ENCODE measurements around the gene CD36.

Gene CD36

GRCh38 chr7:80613519-80613918 lies 24.9 kb upstream of the CD36 start:
- H3K27ac Mint-ChIP-seq = no peak overlapping the region
- H3K4me3 Mint-ChIP-seq = no peak overlapping the region
- peaks cover under 1% of the 10 kb centered on the region for H3K9me3 Mint-ChIP-seq
- no peaks in the 10 kb centered on the region for H3K36me3 Mint-ChIP-seq
- no peak for ATAC-seq
- H3K4me1 Mint-ChIP-seq = no peaks in the 10 kb centered on the region
- no peaks in the 10 kb centered on the region for H3K27me3 Mint-ChIP-seq

GRCh38 chr7:80614851-80615271 lies 23.6 kb upstream of the CD36 start:
- H3K4me3 Mint-ChIP-seq = no peak overlapping the region
- no peaks in the 10 kb centered on the region for H3K27me3 Mint-ChIP-seq
- H3K4me1 Mint-ChIP-seq = no peaks in the 10 kb centered on the region
- ATAC-seq = no peak
- peaks cover 2% of the 10 kb centered on the region for H3K9me3 Mint-ChIP-seq
- H3K27ac Mint-ChIP-seq = no peak overlapping the region
- no peaks in the 10 kb centered on the region for H3K36me3 Mint-ChIP-seq

GRCh38 chr7:80618096-80618495 lies 20.3 kb upstream of the CD36 start:
- H3K36me3 Mint-ChIP-seq = no peaks in the 10 kb centered on the region
- H3K4me1 Mint-ChIP-seq = no peaks in the 10 kb centered on the region
- peaks cover 7% of the 10 kb centered on the region for H3K9me3 Mint-ChIP-seq
- no peaks in the 10 kb centered on the region for H3K27me3 Mint-ChIP-seq
- no peak overlapping the region for H3K4me3 Mint-ChIP-seq
- no peak for ATAC-seq
- H3K27ac Mint-ChIP-seq = no peak overlapping the region

GRCh38 chr7:80619741-80620140 lies 18.7 kb upstream of the CD36 start:
- H3K4me3 Mint-ChIP-seq = no peak overlapping the region
- ATAC-seq = no peak
- H3K36me3 Mint-ChIP-seq = no peaks in the 10 kb centered on the region
- peaks cover 7% of the 10 kb centered on the region for H3K9me3 Mint-ChIP-seq
- H3K4me1 Mint-ChIP-seq = no peaks in the 10 kb centered on the region
- no peaks in the 10 kb centered on the region for H3K27me3 Mint-ChIP-seq
- H3K27ac Mint-ChIP-seq = no peak overlapping the region

GRCh38 chr7:80622541-80622940 lies 15.9 kb upstream of the CD36 start:
- H3K9me3 Mint-ChIP-seq = peaks cover 7% of the 10 kb centered on the region
- H3K4me1 Mint-ChIP-seq = no peaks in the 10 kb centered on the region
- H3K36me3 Mint-ChIP-seq = no peaks in the 10 kb centered on the region

GRCh38 chr7:80623503-80624252 lies 14.8 kb upstream of the CD36 start:
- no peaks in the 10 kb centered on the region for H3K27me3 Mint-ChIP-seq
- H3K36me3 Mint-ChIP-seq = no peaks in the 10 kb centered on the region
- no peaks in the 10 kb centered on the region for H3K4me1 Mint-ChIP-seq
- no peak for ATAC-seq
- H3K4me3 Mint-ChIP-seq = no peak overlapping the region
- H3K9me3 Mint-ChIP-seq = peaks cover 5% of the 10 kb centered on the region
- no peak overlapping the region for H3K27ac Mint-ChIP-seq

More at GRCh38 chr7:80622541-80622940, 15.9 kb upstream of the CD36 start:
- Mint-ChIP-seq H3K4me3 (no peak overlapping the region), H3K27me3 (no peaks in the 10 kb centered on the region), H3K27ac (no peak overlapping the region)
- ATAC-seq = no peak

GRCh38 chr7:80624763-80625162 lies 13.7 kb upstream of the CD36 start:
- Mint-ChIP-seq H3K9me3 (peaks cover 5% of the 10 kb centered on the region), H3K4me1 (no peaks in the 10 kb centered on the region), H3K4me3 (no peak overlapping the region), H3K27ac (no peak overlapping the region), H3K27me3 (no peaks in the 10 kb centered on the region), H3K36me3 (no peaks in the 10 kb centered on the region)
- ATAC-seq = no peak

- Mint-ChIP-seq H3K4me1 (no peaks in the 10 kb centered on the region), H3K27ac (no peak overlapping the region), H3K4me3 (no peak overlapping the region), H3K27me3 (no peaks in the 10 kb centered on the region), H3K9me3 (no peaks in the 10 kb centered on the region), H3K36me3 (no peaks in the 10 kb centered on the region)
- ATAC-seq = no peak
Measured at GRCh38 chr7:80629023-80629422, 9.4 kb upstream of the CD36 start.

GRCh38 chr7:80630608-80631405 lies 7.6 kb upstream of the CD36 start:
- ATAC-seq = no peak
- no peak overlapping the region for H3K27ac Mint-ChIP-seq
- H3K4me1 Mint-ChIP-seq = no peaks in the 10 kb centered on the region
- H3K27me3 Mint-ChIP-seq = no peaks in the 10 kb centered on the region
- H3K36me3 Mint-ChIP-seq = no peaks in the 10 kb centered on the region
- H3K9me3 Mint-ChIP-seq = no peaks in the 10 kb centered on the region
- no peak overlapping the region for H3K4me3 Mint-ChIP-seq

- H3K27ac Mint-ChIP-seq = no peak overlapping the region
- no peak overlapping the region for H3K4me3 Mint-ChIP-seq
- H3K4me1 Mint-ChIP-seq = no peaks in the 10 kb centered on the region
- H3K36me3 Mint-ChIP-seq = no peaks in the 10 kb centered on the region
- no peaks in the 10 kb centered on the region for H3K9me3 Mint-ChIP-seq
- no peak for ATAC-seq
- H3K27me3 Mint-ChIP-seq = no peaks in the 10 kb centered on the region
Measured at GRCh38 chr7:80631421-80631820, 7.0 kb upstream of the CD36 start.

GRCh38 chr7:80632139-80632538 lies 6.3 kb upstream of the CD36 start:
- H3K27ac Mint-ChIP-seq = no peak overlapping the region
- no peaks in the 10 kb centered on the region for H3K27me3 Mint-ChIP-seq
- ATAC-seq = no peak
- H3K36me3 Mint-ChIP-seq = no peaks in the 10 kb centered on the region
- H3K9me3 Mint-ChIP-seq = no peaks in the 10 kb centered on the region
- H3K4me1 Mint-ChIP-seq = no peaks in the 10 kb centered on the region
- no peak overlapping the region for H3K4me3 Mint-ChIP-seq

- H3K36me3 Mint-ChIP-seq = no peaks in the 10 kb centered on the region
- no peaks in the 10 kb centered on the region for H3K27me3 Mint-ChIP-seq
- no peak for ATAC-seq
- no peak overlapping the region for H3K27ac Mint-ChIP-seq
- no peak overlapping the region for H3K4me3 Mint-ChIP-seq
- no peaks in the 10 kb centered on the region for H3K4me1 Mint-ChIP-seq
- no peaks in the 10 kb centered on the region for H3K9me3 Mint-ChIP-seq
Measured at GRCh38 chr7:80632819-80633218, 5.6 kb upstream of the CD36 start.

GRCh38 chr7:80634505-80634904 lies 3.9 kb upstream of the CD36 start:
- no peaks in the 10 kb centered on the region for H3K27me3 Mint-ChIP-seq
- H3K9me3 Mint-ChIP-seq = no peaks in the 10 kb centered on the region

GRCh38 chr7:80635533-80635932 lies 2.9 kb upstream of the CD36 start:
- Mint-ChIP-seq H3K36me3 (no peaks in the 10 kb centered on the region), H3K4me1 (no peaks in the 10 kb centered on the region)

More at GRCh38 chr7:80634505-80634904, 3.9 kb upstream of the CD36 start:
- no peak overlapping the region for H3K27ac Mint-ChIP-seq
- ATAC-seq = no peak
- H3K4me3 Mint-ChIP-seq = no peak overlapping the region
- H3K36me3 Mint-ChIP-seq = no peaks in the 10 kb centered on the region
- no peaks in the 10 kb centered on the region for H3K4me1 Mint-ChIP-seq

GRCh38 chr7:80635998-80636397 lies 2.4 kb upstream of the CD36 start:
- H3K27me3 Mint-ChIP-seq = no peaks in the 10 kb centered on the region
- no peaks in the 10 kb centered on the region for H3K9me3 Mint-ChIP-seq
- no peak overlapping the region for H3K4me3 Mint-ChIP-seq
- H3K4me1 Mint-ChIP-seq = no peaks in the 10 kb centered on the region
- ATAC-seq = no peak
- no peak overlapping the region for H3K27ac Mint-ChIP-seq
- no peaks in the 10 kb centered on the region for H3K36me3 Mint-ChIP-seq

More at GRCh38 chr7:80635533-80635932, 2.9 kb upstream of the CD36 start:
- no peak overlapping the region for H3K4me3 Mint-ChIP-seq
- no peaks in the 10 kb centered on the region for H3K27me3 Mint-ChIP-seq
- no peak overlapping the region for H3K27ac Mint-ChIP-seq
- no peak for ATAC-seq
- H3K9me3 Mint-ChIP-seq = no peaks in the 10 kb centered on the region

GRCh38 chr7:80636709-80637108 lies 1.7 kb upstream of the CD36 start:
- no peak for ATAC-seq
- no peaks in the 10 kb centered on the region for H3K36me3 Mint-ChIP-seq
- H3K4me3 Mint-ChIP-seq = no peak overlapping the region
- H3K4me1 Mint-ChIP-seq = no peaks in the 10 kb centered on the region
- no peaks in the 10 kb centered on the region for H3K27me3 Mint-ChIP-seq
- no peak overlapping the region for H3K27ac Mint-ChIP-seq
- H3K9me3 Mint-ChIP-seq = no peaks in the 10 kb centered on the region

Measured in stimulated activated memory B cell treated with anti-CD40 and anti-IgM and Interleukin-4, amounts not matched to agents 10 μg/mL and 1 μg/mL and 100 μg/mL, for 72 hours (primary cell).